NCI-H2196 treated with DMSO at 0.1 percent for 48 hours (cell line): ENCODE data around the gene MSL2.
A peak's percentile ranks its signal among the peaks of the same experiment; 100 is the strongest.
"Not testable (repeated sequence)": the region's sequence is repeated elsewhere in the genome, so short reads cannot be mapped to it uniquely, and the experiment has no call there.

ENCODE experiments used
- DNase-seq: peaks from one replicate; lab custom pipeline; 2025; ENCODE audit not compliant: unreplicated experiment; lab: John Stamatoyannopoulos, UW

MSL2 gene

DNA sequence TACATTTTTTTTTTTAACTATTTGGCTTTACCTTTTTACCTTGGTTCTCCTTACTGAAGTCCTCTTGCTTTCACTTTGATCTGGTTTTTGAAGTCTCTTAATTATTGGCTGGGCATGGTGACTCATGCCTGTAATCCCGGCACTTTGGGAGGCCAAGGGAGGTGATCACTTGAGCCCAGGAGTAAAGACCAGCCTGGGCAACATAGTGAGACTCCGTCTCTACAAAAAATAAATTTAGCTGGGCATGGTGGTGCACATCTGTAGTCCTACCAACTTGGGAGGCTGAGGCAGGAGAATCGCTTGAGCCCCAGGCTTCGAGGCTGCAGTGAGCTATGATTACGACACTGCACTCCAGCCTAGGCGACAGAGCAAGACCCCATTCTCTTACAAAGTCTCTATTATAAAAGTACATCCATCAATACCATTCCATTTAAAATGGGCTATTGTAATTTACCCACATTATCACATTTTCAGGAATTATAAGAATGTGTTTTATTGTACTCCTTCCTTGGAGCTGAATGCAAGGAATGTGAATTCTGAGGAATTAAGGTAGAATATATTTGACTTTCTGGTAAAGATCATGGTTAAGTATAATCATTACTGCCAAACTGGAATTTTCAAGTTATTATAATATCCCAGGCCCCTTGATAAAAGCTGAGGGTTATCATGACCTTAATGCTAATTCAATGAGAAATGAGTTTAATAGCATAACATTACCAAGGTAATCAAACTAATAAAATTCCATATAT is 49.0 kb downstream of the MSL2 start:
- no peak for DNase-seq

DNA sequence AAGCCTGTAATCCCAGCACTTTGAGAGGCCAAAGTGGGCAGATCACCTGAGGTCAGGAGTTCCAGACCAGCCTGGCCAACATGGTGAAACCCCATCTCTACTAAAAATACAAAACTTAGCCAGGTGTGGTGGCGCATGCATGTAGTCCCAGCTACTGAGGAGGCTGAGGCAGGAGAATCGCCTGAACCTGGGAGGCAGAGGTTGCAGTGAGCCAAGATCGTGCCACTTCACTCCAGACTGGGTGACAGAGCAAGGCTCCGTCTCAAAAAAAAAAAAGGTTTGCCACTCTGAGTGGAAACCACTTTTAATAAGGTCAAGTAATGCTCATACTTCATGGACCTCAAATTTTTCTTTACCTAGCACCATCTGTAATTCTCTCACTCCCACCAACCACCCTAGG is 51.7 kb downstream of the MSL2 start:
- not testable (repeated sequence) for DNase-seq

DNA sequence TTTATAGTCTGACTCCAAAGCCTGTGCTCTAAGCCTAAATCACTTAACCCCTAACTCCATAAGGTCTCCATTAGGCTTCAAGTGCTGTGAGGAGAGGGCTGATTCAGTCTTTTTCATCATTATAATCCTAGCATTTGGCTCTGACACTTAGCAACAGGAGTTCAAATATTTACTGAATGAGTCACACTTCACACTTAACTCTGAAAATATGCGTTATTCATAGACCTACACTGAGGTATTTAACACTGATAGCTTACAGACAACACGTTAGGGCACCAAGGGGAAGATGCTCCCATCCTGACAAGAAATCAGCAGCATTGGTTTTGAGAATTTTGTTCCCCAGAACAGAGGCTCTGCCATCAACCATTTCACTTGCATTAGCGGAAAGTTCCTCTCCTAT is 53.5 kb downstream of the MSL2 start:
- DNase-seq = peak; percentile 61

DNA sequence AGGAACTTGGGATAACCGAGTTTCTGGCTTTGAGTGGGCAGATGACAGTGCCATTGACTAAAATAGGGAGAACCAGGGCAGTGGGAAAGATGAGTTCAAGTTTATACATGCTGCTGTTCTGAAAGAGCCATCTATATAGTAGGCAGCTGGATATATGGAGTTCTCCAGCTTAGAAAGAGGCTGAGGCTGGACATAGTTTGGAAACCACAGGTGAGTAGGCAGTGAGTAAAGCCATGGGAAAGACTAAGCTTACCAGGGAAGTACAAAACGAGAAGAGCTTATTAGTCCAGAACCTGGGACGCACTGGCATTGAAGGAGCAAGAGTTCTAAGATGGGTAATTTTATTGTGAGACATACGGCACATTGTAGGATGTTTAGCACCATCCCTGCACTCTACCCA is 54.2 kb downstream of the MSL2 start:
- DNase-seq = no peak

DNA sequence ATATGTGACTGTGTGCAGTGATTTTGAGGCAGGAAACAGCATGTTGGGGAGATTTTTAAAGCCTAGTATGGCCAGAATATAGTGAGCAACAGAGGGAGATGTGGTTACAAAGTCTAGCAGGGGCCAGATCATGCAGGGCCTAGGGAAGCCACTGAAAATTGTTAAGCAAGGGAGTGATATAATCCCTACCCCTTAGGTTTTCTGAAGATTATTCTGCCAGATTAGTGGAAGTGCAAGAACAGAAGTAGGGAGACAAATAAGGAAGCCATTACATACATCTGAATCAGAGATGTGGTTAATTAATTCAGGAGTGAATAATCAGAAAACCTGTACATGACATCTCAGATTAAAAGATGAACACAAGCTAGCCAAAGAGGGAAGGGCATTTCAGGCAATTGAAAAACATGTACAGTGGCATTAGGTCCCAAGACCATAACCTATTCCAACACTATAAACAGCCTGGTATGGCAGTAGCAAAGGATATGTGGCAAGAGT is 54.8 kb downstream of the MSL2 start:
- no peak for DNase-seq

DNA sequence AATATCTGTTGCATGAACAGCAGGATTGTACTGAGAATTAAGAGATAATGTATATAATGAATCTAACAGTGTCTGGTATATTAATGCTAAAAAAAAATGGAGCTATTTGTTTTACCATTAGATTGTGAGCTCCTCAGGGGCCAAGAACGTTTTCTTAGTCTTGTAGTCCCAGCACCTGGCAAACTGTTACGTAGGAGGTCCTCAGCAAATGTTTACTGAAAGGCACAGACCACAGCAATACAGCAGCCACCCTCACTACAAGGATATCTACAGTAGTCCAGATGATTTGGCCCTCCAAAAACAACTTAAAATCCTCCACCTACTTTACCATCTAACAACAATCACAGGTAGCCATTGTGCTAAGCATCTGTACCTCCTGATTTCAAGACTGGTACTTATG is 59.7 kb downstream of the MSL2 start:
- DNase-seq = no peak

DNA sequence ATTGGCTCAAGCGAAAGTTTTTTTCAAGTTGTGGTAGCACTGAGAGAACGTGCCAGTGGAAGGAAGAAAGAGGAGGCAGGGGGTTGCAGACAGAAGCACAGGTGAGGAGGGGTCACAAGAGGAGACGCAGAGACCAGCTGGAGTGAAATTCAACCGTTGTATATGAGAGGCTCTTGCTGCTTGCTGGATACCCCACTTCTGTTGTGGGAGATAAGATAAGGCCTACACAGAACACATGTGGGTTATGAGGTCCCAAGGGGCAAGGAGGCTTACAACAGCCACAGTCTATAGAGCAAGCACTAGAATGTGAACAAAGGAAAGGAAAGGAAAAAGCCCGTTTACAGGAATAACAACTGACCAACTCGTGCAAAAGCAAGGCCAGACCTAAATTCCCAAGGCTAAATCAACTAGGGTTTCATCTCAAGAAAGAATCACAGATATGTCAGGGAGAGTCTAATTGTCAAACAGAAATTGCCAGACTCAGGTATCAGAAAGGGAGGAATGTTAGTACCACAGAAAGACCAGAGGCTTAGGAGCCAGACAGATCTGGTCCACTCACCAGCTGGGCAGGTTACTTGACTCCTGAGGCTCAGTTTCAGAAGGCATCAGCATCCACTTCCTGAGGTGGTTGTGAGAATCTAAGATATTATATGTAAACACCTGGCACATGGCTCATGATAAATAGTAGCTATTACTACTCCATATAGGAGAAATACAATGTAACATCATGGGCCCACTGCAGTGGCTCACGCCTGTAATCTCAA is 60.9 kb downstream of the MSL2 start:
- no peak for DNase-seq

DNA sequence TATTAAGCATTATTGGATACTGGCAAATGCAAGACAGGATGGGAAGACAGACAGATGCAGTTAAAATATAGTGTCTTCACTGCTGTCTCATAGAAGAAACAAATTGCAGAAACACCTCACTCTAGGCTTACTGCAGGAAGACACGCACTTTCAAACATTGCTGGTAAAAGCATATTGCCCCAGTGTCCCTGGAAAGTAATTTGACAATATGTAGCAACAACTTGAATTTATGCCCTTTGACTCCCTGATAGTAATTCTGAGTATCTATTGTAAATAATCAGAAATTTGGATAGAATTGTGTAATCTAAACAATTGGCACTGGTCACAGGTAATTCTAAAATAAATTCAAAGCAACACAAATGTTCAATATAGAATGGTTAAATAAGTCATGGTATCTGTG is 62.0 kb downstream of the MSL2 start:
- DNase-seq = no peak

DNA sequence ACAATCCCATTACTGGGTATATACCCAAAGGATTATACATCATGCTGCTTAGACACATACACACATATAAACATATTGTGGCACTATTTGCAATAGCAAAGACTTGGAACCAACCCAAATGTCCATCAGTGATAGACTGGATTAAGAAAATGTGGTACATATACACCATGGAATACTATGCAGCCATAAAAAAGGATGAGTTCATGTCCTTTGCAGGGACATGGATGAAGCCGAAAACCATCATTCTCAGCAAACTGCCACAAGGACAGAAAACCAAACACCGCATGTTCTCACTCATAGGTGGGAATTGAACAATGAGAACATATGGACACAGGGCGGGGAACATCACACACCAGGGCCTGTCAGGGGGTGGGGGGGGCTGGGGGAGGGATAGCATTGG is 64.5 kb downstream of the MSL2 start:
- not testable (repeated sequence) for DNase-seq

DNA sequence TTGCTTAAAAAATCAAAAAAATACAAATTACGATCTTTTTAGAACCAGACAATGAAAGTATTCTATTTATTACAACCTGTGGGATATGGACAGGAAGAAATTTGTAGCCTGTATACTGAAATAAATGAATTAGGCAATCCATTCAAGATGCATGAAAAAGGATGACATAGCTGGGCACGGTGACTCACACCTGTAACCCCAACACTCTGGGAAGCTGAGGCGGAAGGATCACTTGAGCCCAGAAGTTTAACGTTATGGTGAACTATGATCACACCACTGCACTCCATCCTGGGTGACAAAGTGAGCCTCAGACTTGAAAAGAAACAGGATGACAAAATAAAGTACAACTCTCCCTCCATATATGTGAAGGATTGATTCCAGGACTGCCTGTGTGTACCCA is 74.1 kb downstream of the MSL2 start:
- no peak for DNase-seq

DNA sequence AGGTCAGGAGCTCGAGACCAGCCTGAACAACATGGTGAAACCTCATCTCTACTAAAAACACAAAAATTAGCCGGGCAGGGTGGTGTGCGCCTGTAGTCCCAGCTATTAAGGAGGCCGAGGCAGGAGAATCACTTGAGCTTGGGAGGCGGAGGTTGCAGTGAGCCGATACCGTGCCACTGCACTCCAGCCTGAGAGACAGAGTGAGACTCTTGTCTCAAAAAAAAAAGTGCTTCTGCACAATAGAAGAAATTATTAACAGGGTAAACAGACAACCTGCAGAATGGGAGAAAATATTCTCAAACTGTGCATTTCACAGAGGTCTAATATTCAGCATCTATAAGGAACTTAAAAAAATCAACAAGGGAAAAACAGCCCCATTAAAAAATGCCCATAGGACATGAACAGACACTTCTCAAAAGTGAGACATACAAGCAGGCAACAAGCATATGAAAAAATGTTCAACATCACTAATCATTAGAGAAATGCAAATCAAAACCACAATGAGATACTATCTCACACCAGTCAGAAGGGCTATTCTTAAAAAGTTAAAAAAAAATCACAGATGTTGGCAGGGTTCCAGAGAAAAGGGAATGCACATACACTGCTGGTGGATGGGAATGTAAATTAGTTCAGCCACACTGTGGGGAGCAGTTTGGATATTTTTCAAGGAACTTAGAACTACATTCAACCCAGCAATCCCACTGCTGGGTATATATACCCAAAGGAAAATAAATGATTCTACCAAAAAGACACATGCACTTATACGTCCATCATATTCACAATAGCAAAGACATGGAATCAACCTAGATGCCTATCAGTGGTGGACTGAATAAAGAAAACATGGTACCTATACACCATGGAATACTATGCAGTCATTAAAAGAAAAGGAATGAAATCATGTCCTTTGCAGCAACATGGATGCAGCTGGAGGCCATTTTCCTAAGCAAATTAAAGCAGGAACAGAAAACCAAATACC is 75.5 kb downstream of the MSL2 start:
- no peak for DNase-seq

DNA sequence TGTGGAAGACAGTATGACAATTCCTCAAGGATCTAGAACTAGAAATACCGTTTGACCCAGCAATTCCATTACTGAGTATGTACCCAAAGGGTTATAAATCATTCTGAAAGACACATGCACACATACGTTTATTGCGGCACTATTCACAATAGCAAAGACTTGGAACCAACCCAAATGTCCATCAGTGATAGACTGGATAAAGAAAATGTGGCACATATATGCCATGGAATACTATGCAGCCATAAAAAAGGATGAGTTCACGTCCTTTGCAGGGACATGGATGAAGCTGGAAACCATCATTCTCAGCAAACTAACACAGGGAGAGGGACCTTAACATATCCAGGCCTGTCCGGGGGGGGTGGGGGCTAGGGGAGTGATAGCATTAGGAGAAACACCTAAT is 76.4 kb downstream of the MSL2 start:
- DNase-seq = not testable (repeated sequence)

DNA sequence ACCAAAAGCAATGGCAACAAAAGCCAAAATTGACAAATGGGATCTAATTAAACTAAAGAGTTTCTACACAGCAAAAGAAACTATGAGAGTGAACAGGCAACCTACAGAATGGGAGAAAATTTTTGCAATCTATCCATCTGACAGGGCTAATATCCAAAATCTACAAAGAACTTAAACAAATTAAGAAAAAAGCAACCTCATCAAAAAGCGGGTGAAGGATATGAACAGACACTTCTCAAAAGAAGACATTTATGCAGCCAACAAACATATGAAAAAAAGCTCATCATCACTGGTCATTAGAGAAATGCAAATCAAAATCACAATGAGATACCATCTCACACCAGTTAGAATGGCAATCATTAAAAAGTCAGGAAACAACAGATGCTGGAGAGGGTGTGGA is 76.8 kb downstream of the MSL2 start:
- not testable (repeated sequence) for DNase-seq

DNA sequence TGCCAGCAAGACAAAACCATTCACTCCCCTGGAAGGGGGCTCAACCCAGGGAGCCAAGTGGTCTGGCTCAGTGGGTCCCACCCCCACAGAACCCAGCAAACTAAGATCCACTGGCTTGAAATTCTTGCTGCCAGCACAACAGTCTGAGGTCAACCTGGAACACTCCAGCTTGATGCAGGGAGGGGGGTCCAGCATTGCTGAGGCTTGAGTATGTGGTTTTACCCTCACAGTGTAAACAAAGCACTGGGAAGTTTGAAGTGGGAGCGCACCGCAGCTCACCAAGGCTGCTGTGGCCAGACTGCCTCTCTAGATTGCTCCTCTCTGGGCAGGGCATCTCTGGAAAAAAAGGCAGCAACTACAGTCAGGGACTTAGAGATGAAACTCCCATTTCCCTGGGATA is 81.7 kb downstream of the MSL2 start:
- no peak for DNase-seq

DNA sequence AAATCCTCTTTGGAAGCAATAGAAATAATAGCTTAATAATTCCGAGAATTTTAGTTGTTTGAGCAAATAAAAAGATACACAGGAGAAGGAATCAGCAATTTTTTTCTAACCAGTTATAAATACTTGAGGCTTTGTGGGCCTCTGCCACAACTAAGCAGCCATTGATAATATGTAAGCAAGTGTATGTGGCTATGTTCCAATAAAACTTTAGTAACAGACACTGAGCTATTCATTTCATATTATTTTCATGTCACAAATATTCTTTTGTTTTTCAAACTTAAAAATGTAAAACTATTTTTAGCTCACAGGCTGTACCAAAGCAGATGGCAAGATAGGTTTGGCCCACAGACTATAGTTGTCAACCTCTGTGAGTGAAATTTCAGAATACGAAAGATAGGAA is 85.7 kb downstream of the MSL2 start:
- DNase-seq = no peak

DNA sequence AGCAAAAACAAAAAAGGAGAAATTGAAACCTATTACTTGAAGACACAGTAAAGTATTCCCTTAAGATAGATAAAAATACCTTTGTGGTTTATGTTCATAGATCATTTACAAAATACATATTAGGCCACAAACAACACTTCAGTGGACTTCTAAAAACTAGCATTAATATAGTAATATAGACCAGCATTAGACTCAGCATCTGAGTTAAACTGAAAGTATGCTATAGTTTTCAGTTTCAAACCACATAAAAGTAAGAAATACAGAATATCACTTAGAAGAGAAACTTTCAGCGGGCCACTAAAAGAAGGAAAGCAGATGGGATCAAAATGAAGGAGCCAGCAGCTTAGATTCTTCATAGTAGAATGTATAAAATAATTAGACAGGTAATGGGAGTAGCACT is 86.6 kb downstream of the MSL2 start:
- DNase-seq = no peak

DNA sequence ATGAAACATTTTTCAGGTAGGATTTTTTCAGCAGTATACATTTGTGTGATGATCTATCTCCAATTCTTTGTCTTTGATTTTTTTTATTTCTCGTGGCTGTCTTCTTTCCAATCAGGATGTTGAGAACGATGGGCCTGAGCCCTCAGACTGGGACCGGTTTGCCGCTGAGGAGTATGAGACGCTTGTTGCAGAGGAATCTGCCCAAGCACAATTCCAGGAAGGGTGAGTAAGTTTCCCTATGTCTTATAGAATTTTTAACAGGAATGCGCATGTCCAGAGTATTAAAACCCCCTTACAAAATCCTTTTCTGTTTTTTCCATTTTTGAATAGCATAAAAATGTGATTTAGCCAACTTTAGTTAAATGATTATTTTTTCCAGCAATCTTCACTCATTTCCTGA is 90.0 kb downstream of the MSL2 start:
- no peak for DNase-seq

DNA sequence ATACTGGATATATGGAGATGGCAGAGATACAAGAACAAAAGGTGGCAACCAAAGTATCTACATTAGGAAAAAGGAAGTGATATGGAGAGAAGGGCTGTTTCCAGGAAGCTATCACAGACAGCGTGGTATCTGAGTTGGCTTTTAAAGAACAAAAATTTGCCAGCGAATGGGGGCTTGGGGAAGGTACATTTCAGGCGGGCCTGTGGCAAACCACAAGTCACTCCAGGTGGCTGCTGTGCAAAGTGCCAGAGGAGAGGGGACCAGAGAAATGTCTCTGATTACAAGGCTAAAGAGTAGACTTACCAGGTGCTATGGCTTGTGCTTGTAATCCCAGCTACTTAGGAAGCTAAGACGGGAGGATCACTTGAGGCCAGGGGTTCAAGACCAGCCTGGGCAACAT is 91.1 kb downstream of the MSL2 start:
- DNase-seq = no peak
